AG20443 (cell line): ENCODE data around the gene TTC3.

ENCODE experiments used
- DNase-seq: peaks from one replicate; pipeline ENCODE4 v3.0.0; 2012; ENCODE audit warnings: low spot score, mixed read lengths

TTC3 gene

GRCh38 chr21:37249112-37249904, 176.3 kb downstream of the TTC3 start:
- no peak for DNase-seq

GRCh38 chr21:37251294-37251634, 178.2 kb downstream of the TTC3 start:
- no peak for DNase-seq
